SU-DHL-6 (cell line): ENCODE measurements around the gene TRAF4.

Source experiments
- EZH2phosphoT487 ChIP-seq: fragments of 200-600 bp; sonication (generic), shearing (Covaris generic); conservative IDR thresholded peaks from 2 replicates; pipeline ENCODE4 v1.6.1; 2018; ENCODE audit warnings: mild to moderate bottlenecking, antibody characterized with exemption, low read length, moderate library complexity, mixed read lengths
- TF ChIP-seq, protein P1 (sequence below): fragments of 200-600 bp; sonication (generic); IDR thresholded peaks from one replicate; pipeline ENCODE4 v1.5.1; 2017; ENCODE audit warnings: antibody characterized with exemption, mild to moderate bottlenecking, low read length, moderate library complexity; ENCODE audit not compliant: insufficient read depth, poor library complexity, severe bottlenecking

DNA sequence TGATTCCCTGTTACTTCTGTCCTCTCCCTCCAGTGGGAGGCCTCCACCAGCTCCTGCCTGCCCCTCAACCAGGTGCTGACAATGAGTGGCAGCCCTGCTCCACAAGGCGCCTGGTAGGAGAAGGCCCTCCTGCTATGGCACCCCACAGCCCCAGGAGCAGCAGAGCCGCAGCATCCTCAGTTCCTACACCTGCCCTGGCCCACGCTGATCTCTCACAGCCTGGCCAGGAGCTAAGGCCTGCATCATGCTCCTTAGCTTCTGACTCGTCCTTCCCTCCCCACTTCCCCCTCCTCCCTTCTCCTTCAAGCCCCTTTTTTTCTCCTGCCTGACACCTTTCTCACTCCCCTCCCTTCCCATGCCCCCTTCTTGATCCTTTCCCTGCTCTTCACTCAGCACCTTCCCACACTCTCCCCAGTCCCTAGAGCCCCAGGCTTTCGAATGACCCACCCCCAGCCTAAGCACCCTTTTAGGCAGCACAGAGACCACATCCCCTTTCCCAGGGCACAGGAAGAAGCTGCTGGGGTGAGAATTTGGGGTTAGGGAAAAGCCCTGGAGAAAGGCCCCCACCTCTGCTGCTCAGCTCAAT, 38.6 kb upstream of the TRAF4 start:
- TF ChIP-seq, protein P1, sequence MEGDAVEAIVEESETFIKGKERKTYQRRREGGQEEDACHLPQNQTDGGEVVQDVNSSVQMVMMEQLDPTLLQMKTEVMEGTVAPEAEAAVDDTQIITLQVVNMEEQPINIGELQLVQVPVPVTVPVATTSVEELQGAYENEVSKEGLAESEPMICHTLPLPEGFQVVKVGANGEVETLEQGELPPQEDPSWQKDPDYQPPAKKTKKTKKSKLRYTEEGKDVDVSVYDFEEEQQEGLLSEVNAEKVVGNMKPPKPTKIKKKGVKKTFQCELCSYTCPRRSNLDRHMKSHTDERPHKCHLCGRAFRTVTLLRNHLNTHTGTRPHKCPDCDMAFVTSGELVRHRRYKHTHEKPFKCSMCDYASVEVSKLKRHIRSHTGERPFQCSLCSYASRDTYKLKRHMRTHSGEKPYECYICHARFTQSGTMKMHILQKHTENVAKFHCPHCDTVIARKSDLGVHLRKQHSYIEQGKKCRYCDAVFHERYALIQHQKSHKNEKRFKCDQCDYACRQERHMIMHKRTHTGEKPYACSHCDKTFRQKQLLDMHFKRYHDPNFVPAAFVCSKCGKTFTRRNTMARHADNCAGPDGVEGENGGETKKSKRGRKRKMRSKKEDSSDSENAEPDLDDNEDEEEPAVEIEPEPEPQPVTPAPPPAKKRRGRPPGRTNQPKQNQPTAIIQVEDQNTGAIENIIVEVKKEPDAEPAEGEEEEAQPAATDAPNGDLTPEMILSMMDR = no peak
- TF ChIP-seq EZH2phosphoT487 = no peak
